ENCODE measurements around the gene SLC18A2. TPM values are rescaled to one million over a fixed set of nuclear protein-coding genes. Genes with fewer than 3 reads are reported as not detected.

Gene SLC18A2
- total RNA-seq, 1 experiment from 2014 or later, result not detected

GRCh38 chr10:117268258-117268657 lies 27.3 kb downstream of the SLC18A2 start:
- H3K4me3 ChIP-seq (ENCODE audit: low read depth in 2 of 2, low read length in 2 of 2), result no peak overlapping the region
- no peaks in the 10 kb centered on the region for H3K27me3 ChIP-seq (ENCODE audit: control insufficient read depth, insufficient read depth, low read length)
- no peak for TF ChIP-seq POLR2AphosphoS5 (IDR thresholded peaks at IDR 0.05; ENCODE audit: low read depth, low read length)
- TF ChIP-seq REST (IDR thresholded peaks at IDR 0.05; ENCODE audit: insufficient read depth in 1 of 2, low read depth in 2 of 2, low read length in 1 of 2), result no peak
- no peak for TF ChIP-seq SIN3A (IDR thresholded peaks at IDR 0.05; ENCODE audit: borderline replicate concordance, insufficient read depth, low read depth, low read length)
- no peak for TF ChIP-seq CTCF (IDR thresholded peaks at IDR 0.05)
- TF ChIP-seq TCF7L2 (IDR thresholded peaks at IDR 0.05; ENCODE audit: low read depth, low read length), result no peak
- ChIA-PET CTCF (no interaction called here), POLR2A (no interaction called here)
- no peaks in the 10 kb centered on the region for H3K9me3 ChIP-seq (ENCODE audit: control insufficient read depth, insufficient read depth, low read depth, low read length)
- ATAC-seq, result no peak
- BruUV-seq (replicated peaks), result no TSS peak
- H3K36me3 ChIP-seq (ENCODE audit: control insufficient read depth, insufficient read depth, low read length), result no peaks in the 10 kb centered on the region
- no peak overlapping the region for H3K27ac ChIP-seq (ENCODE audit: low read length)
- intact Hi-C loops (cut with micrococcal nuclease; ENCODE audit: unreplicated experiment) (no loop called here), in situ Hi-C loops (cut with HindIII; ENCODE audit: low pct_unique_long_range_greater_than_20kb, low sequenced_read_pairs) (no loop called here)
- no peaks in the 10 kb centered on the region for H3K4me1 ChIP-seq (ENCODE audit: control insufficient read depth, insufficient read depth, low read length)
- DNase-seq (ENCODE audit: low read depth, low spot score), result no peak

- BruUV-seq (replicated peaks), result no TSS peak
- ATAC-seq (no peak), DNase-seq (ENCODE audit: low read depth, low spot score) (no peak)
- H3K27ac ChIP-seq (ENCODE audit: low read length), result no peak overlapping the region
- no peaks in the 10 kb centered on the region for H3K4me1 ChIP-seq (ENCODE audit: control insufficient read depth, insufficient read depth, low read length)
- no peak for TF ChIP-seq TCF7L2 (IDR thresholded peaks at IDR 0.05; ENCODE audit: low read depth, low read length)
- TF ChIP-seq CTCF (IDR thresholded peaks at IDR 0.05), result no peak
- TF ChIP-seq POLR2AphosphoS5 (IDR thresholded peaks at IDR 0.05; ENCODE audit: low read depth, low read length), result no peak
- TF ChIP-seq REST (IDR thresholded peaks at IDR 0.05; ENCODE audit: insufficient read depth in 1 of 2, low read depth in 2 of 2, low read length in 1 of 2), result no peak
- TF ChIP-seq SIN3A (IDR thresholded peaks at IDR 0.05; ENCODE audit: borderline replicate concordance, insufficient read depth, low read depth, low read length), result no peak
- no peaks in the 10 kb centered on the region for H3K27me3 ChIP-seq (ENCODE audit: control insufficient read depth, insufficient read depth, low read length)
- ChIA-PET CTCF (no interaction called here), POLR2A (no interaction called here)
- in situ Hi-C loops (cut with HindIII; ENCODE audit: low pct_unique_long_range_greater_than_20kb, low sequenced_read_pairs), result no loop called here
- no peaks in the 10 kb centered on the region for H3K36me3 ChIP-seq (ENCODE audit: control insufficient read depth, insufficient read depth, low read length)
- no peak overlapping the region for H3K4me3 ChIP-seq (ENCODE audit: low read depth in 2 of 2, low read length in 2 of 2)
- no peaks in the 10 kb centered on the region for H3K9me3 ChIP-seq (ENCODE audit: control insufficient read depth, insufficient read depth, low read depth, low read length)
- intact Hi-C loops (cut with micrococcal nuclease; ENCODE audit: unreplicated experiment), result no loop called here
Observed at GRCh38 chr10:117268907-117269306, 28.0 kb downstream of the SLC18A2 start.
